ENCODE data around the gene SPARCL1.

Gene SPARCL1

DNA sequence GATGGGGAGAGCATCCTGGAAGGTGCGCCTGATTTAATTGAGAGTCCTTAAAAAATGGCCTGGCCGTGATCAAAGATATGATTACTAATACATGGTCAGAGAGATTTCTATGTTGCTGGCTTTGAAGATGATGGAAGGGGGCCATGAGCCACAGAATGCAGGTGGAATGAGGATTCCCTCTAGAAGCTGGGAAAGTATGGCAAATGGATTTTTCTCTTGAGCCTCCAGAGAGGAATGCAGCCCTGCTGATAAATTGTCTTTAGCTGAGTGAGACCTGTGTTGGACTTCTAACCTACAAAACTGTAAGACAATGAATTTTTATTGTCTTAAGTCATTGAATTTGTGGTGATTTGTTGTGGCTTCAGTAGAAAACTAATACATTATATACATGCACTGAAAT lies 99.1 kb downstream of the SPARCL1 start:
- peaks cover 59% of the 10 kb centered on the region for H3K79me2 ChIP-seq (ENCODE audit: insufficient read depth, low read length)
- no peak overlapping the region for H3K27ac ChIP-seq (ENCODE audit: low read depth, low read length)
- TF ChIP-seq, protein P1, sequence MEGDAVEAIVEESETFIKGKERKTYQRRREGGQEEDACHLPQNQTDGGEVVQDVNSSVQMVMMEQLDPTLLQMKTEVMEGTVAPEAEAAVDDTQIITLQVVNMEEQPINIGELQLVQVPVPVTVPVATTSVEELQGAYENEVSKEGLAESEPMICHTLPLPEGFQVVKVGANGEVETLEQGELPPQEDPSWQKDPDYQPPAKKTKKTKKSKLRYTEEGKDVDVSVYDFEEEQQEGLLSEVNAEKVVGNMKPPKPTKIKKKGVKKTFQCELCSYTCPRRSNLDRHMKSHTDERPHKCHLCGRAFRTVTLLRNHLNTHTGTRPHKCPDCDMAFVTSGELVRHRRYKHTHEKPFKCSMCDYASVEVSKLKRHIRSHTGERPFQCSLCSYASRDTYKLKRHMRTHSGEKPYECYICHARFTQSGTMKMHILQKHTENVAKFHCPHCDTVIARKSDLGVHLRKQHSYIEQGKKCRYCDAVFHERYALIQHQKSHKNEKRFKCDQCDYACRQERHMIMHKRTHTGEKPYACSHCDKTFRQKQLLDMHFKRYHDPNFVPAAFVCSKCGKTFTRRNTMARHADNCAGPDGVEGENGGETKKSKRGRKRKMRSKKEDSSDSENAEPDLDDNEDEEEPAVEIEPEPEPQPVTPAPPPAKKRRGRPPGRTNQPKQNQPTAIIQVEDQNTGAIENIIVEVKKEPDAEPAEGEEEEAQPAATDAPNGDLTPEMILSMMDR (IDR thresholded peaks at IDR 0.05; ENCODE audit: insufficient read depth, low read length, poor library complexity, severe bottlenecking), result no peak
- no peak for TF ChIP-seq EZH2phosphoT487 (conservative IDR thresholded peaks at IDR 0.05; ENCODE audit: low read length)

DNA sequence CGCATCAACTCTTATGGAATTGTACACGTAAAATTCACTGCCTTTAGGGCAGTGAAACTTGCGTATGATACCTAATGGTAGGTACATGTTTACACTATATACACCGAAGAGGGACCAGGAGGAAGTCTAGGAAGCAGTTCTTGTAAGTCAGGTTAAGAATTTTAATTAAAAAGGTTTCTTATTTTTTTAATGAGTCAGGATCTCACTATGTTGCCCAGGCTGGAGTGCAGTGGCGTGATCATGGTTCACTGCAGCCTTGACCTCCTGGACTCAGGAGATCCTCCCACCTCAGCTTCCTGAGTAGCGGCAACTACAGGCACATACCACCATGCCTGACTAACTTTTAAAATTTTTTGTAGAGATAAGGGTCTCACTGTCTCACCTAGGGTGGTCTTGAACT lies 100.2 kb downstream of the SPARCL1 start:
- H3F3A ChIP-seq (ENCODE audit: insufficient read depth), result no peaks in the 10 kb centered on the region
- H3K9me2 ChIP-seq (replicated peaks; ENCODE audit: insufficient read depth, low read length), result no peaks in the 10 kb centered on the region
- no peak overlapping the region for H3K4me2 ChIP-seq (ENCODE audit: low read depth, low read length, poor library complexity, severe bottlenecking)
- no peak overlapping the region for H3K27ac ChIP-seq (ENCODE audit: low read depth, low read length)
- no peaks in the 10 kb centered on the region for H3K9me3 ChIP-seq (ENCODE audit: insufficient read depth, low read length)
- no peaks in the 10 kb centered on the region for H3K27me3 ChIP-seq (ENCODE audit: low read length)
- H3K4me3 ChIP-seq (ENCODE audit: insufficient read depth, low read length, poor library complexity, severe bottlenecking), result no peak overlapping the region
- no peak overlapping the region for H3K9ac ChIP-seq (ENCODE audit: low read length)
- no peaks in the 10 kb centered on the region for H4K20me1 ChIP-seq (ENCODE audit: low read depth, low read length)
- TF ChIP-seq, protein P1 (IDR thresholded peaks at IDR 0.05; ENCODE audit: insufficient read depth, low read length, poor library complexity, severe bottlenecking), result no peak
- no peak for TF ChIP-seq EZH2phosphoT487 (conservative IDR thresholded peaks at IDR 0.05; ENCODE audit: low read length)
- no peak overlapping the region for H2AFZ ChIP-seq (ENCODE audit: low read depth, low read length, severe bottlenecking)
- peaks cover 66% of the 10 kb centered on the region for H3K79me2 ChIP-seq (ENCODE audit: insufficient read depth, low read length)
- no peaks in the 10 kb centered on the region for H3K36me3 ChIP-seq (ENCODE audit: low read length)

More for the DNA sequence above, 99.1 kb downstream of the SPARCL1 start:
- no peak overlapping the region for H3K9ac ChIP-seq (ENCODE audit: low read length)
- H3K9me3 ChIP-seq (ENCODE audit: insufficient read depth, low read length), result no peaks in the 10 kb centered on the region
- H3K4me3 ChIP-seq (ENCODE audit: insufficient read depth, low read length, poor library complexity, severe bottlenecking), result no peak overlapping the region
- H2AFZ ChIP-seq (ENCODE audit: low read depth, low read length, severe bottlenecking), result no peak overlapping the region
- no peaks in the 10 kb centered on the region for H3K9me2 ChIP-seq (replicated peaks; ENCODE audit: insufficient read depth, low read length)
- no peaks in the 10 kb centered on the region for H3K27me3 ChIP-seq (ENCODE audit: low read length)
- no peaks in the 10 kb centered on the region for H3F3A ChIP-seq (ENCODE audit: insufficient read depth)
- no peak overlapping the region for H3K4me2 ChIP-seq (ENCODE audit: low read depth, low read length, poor library complexity, severe bottlenecking)
- no peaks in the 10 kb centered on the region for H3K36me3 ChIP-seq (ENCODE audit: low read length)
- no peaks in the 10 kb centered on the region for H4K20me1 ChIP-seq (ENCODE audit: low read depth, low read length)

DNA sequence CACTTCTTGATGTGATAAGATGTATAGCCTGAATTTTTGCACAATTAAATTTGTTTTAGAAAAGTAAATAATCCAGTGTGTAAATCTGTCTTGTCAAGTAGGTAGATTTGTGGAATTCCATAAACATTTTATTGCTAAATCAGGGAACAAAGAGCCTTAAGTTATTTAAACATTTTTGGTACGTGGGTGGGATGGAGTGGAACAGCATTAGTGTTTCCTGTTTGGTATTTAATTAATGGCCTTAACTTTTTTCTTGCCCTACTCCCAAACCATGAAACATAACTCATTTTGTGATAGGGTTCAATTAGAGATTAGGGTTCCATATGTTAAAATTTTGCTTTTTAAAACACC lies 101.7 kb downstream of the SPARCL1 start:
- H3K4me2 ChIP-seq (ENCODE audit: low read depth, low read length, poor library complexity, severe bottlenecking), result no peak overlapping the region
- H3K36me3 ChIP-seq (ENCODE audit: low read length), result no peaks in the 10 kb centered on the region
- no peaks in the 10 kb centered on the region for H3K27me3 ChIP-seq (ENCODE audit: low read length)
- H3K79me2 ChIP-seq (ENCODE audit: insufficient read depth, low read length), result peaks cover 67% of the 10 kb centered on the region
- TF ChIP-seq, protein P1 (IDR thresholded peaks at IDR 0.05; ENCODE audit: insufficient read depth, low read length, poor library complexity, severe bottlenecking), result no peak
- no peak for TF ChIP-seq EZH2phosphoT487 (conservative IDR thresholded peaks at IDR 0.05; ENCODE audit: low read length)
- H4K20me1 ChIP-seq (ENCODE audit: low read depth, low read length), result no peaks in the 10 kb centered on the region
- H3K27ac ChIP-seq (ENCODE audit: low read depth, low read length), result no peak overlapping the region
- no peaks in the 10 kb centered on the region for H3K9me2 ChIP-seq (replicated peaks; ENCODE audit: insufficient read depth, low read length)
- no peak overlapping the region for H2AFZ ChIP-seq (ENCODE audit: low read depth, low read length, severe bottlenecking)
- no peaks in the 10 kb centered on the region for H3K9me3 ChIP-seq (ENCODE audit: insufficient read depth, low read length)
- no peaks in the 10 kb centered on the region for H3F3A ChIP-seq (ENCODE audit: insufficient read depth)
- no peak overlapping the region for H3K9ac ChIP-seq (ENCODE audit: low read length)
- no peak overlapping the region for H3K4me3 ChIP-seq (ENCODE audit: insufficient read depth, low read length, poor library complexity, severe bottlenecking)

All from SU-DHL-6 (cell line).